ENCODE measurements around the gene ACVR1.

- TF ChIP-seq ZBTB26 (CRISPR knock-in tag; IDR thresholded peaks at IDR 0.05; ENCODE audit: borderline replicate concordance) (no peak), ZFX (CRISPR knock-in tag; IDR thresholded peaks at IDR 0.05; ENCODE audit: low read depth) (no peak), ZNF12 (CRISPR knock-in tag; IDR thresholded peaks at IDR 0.05) (no peak), CTCF (CRISPR knock-in tag; IDR thresholded peaks at IDR 0.05) (no peak), SAFB2 (CRISPR knock-in tag; IDR thresholded peaks at IDR 0.05; ENCODE audit: borderline replicate concordance, low read depth) (no peak)
These were observed 142.9 kb downstream of the ACVR1 start for GRCh38 chr2:157733263-157733662.
